Measurements from ENCODE around the gene FOCAD. TPM values are rescaled to one million over a fixed set of nuclear protein-coding genes. Genes with fewer than 3 reads are reported as not detected.

The FOCAD gene

Small RNA genes lying within 50 kb of the gene (small RNA-seq; reads per million reads assigned to genes)
- gene MIR491 (ENCODE audit: insufficient read depth): 6.1 reads per million, percentile 76 among the genes with 10 or more reads in this experiment
- gene SNORA30B (ENCODE audit: insufficient read depth): not detected
